GM23248 (cell line): ENCODE results near the gene MOK. TPM values are rescaled to one million over a fixed set of nuclear protein-coding genes. Genes with fewer than 3 reads are reported as not detected.

Experiments used
- DNase-seq: peaks from one replicate; pipeline ENCODE4 v3.0.0-alpha.2; 2015
- H2AFZ ChIP-seq: fragments of 200-600 bp; sonication (generic); 2 replicates; pipeline ENCODE4 v1.6.1; 2016; ENCODE audit warnings: antibody characterized with exemption
- H3F3A ChIP-seq: fragments of 200-600 bp; sonication (generic); 2 replicates; pipeline ENCODE4 v1.6.1; 2016; ENCODE audit warnings: mild to moderate bottlenecking, antibody characterized with exemption, mixed run types; ENCODE audit not compliant: insufficient read depth
- H3K27ac ChIP-seq: fragments of 200-600 bp; sonication (generic); 2 replicates; pipeline ENCODE4 v1.5.1; 2016; ENCODE audit warnings: mild to moderate bottlenecking
- H3K27me3 ChIP-seq: fragments of 200-600 bp; sonication (generic); replicated peaks from 2 replicates; pipeline ENCODE4 v1.6.1; 2016; ENCODE audit warnings: mild to moderate bottlenecking; ENCODE audit not compliant: insufficient read depth
- H3K36me3 ChIP-seq: fragments of 200-600 bp; sonication (generic); 2 replicates; pipeline ENCODE4 v1.6.1; 2016; ENCODE audit warnings: low read depth, mild to moderate bottlenecking
- H3K4me1 ChIP-seq: fragments of 200-600 bp; sonication (generic); 2 replicates; pipeline ENCODE4 v1.6.1; 2016; ENCODE audit warnings: mild to moderate bottlenecking; ENCODE audit not compliant: insufficient read depth
- H3K4me2 ChIP-seq: fragments of 200-600 bp; sonication (generic); one replicate; pipeline ENCODE4 v1.6.1; 2016; ENCODE audit warnings: mild to moderate bottlenecking; ENCODE audit not compliant: unreplicated experiment
- H3K4me3 ChIP-seq: fragments of 200-600 bp; sonication (generic); 2 replicates; pipeline ENCODE4 v1.5.1; 2016; ENCODE audit warnings: mild to moderate bottlenecking
- H3K79me2 ChIP-seq: fragments of 200-600 bp; sonication (generic); 2 replicates; pipeline ENCODE4 v1.6.1; 2016; ENCODE audit warnings: mild to moderate bottlenecking; ENCODE audit not compliant: insufficient read depth
- H3K9ac ChIP-seq: fragments of 200-600 bp; sonication (generic); 2 replicates; pipeline ENCODE4 v1.6.1; 2016; ENCODE audit warnings: mild to moderate bottlenecking
- H3K9me2 ChIP-seq: fragments of 200-600 bp; sonication (generic); 2 replicates; pipeline ENCODE4 v1.6.1; 2016; ENCODE audit warnings: mixed run types, mild to moderate bottlenecking, moderate library complexity; ENCODE audit not compliant: insufficient read depth
- H3K9me3 ChIP-seq: fragments of 200-600 bp; sonication (generic); one replicate; pipeline ENCODE4 v1.6.1; 2017; ENCODE audit warnings: low read depth
- H4K20me1 ChIP-seq: fragments of 200-600 bp; sonication (generic); 2 replicates; pipeline ENCODE4 v1.6.0; 2016; ENCODE audit not compliant: insufficient read depth
- EZH2 ChIP-seq: fragments of 200-600 bp; sonication (generic); IDR thresholded peaks from 2 replicates; pipeline ENCODE4 v1.6.1; 2018; ENCODE audit warnings: antibody characterized with exemption, mild to moderate bottlenecking; ENCODE audit not compliant: insufficient read depth, poor library complexity, severe bottlenecking
- EZH2phosphoT487 ChIP-seq: fragments of 200-600 bp; sonication (generic); IDR thresholded peaks from 2 replicates; pipeline ENCODE4 v1.6.1; 2018; ENCODE audit warnings: antibody characterized with exemption, moderate library complexity, mild to moderate bottlenecking, low read depth; ENCODE audit not compliant: insufficient read depth
- WGBS, 2 experiments: methylation state at CpG; one replicate each; pipeline ENCODE4 v1.1.6; 2015 to 2017; ENCODE audit warnings: low lambda C conversion rate in 2 of 2, low coverage in 1 of 2; ENCODE audit errors: missing lambda C conversion rate in 2 of 2; 5-methylcytosine and 5-hydroxymethylcytosine counted together
- in situ Hi-C: fragments of 300-500 bp; cut with MboI; formaldehyde crosslinking; loops from 2 replicates; pipeline ENCODE4 v1.15.0; 2020
- polyA plus RNA-seq: library from polyadenylated mRNA; unstranded; fragments of >200 nt; fragmentation: Nextera tagmentation; extraction: Ambion mirVana; gene quantifications from 2 replicates; pipeline ENCODE4 v1.2.1, GENCODE V29; 2016
- total RNA-seq: library from RNA; depleted of rRNA; stranded (reverse); fragments of >200 nt; shearing (Covaris generic); gene quantifications from 2 replicates; pipeline ENCODE4 v1.2.3, GENCODE V29; 2014

The MOK gene
- total and polyA plus RNA-seq, 2 experiments from 2014 or later, result 34.9 to 67.9 TPM

DNA sequence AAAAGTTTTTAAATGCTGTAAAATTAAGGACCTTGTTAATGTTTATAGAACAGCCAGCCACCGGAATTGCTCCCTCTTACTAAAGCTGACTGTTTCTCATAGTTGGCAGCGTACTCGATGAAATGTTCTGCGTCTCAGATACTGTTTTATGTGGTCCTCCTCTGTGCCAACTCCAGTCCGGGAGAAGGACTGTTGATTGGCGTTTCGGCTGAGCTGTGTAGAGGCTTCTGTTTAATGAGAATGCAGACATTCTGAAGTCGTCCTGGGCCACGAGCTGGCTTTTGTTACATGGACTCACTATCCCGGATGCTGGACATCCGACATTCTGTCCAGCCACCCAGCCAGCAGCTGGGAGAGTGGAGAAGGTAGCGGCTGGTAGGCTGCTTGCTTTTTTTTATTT is 89.9 kb downstream of the MOK start:
- H3K9ac ChIP-seq, result peak overlapping the region; percentile 56
- H3F3A ChIP-seq, result peaks cover 23% of the 10 kb centered on the region
- H3K27ac ChIP-seq, result peak overlapping the region; percentile 54
- H3K9me3 ChIP-seq, result no peaks in the 10 kb centered on the region
- in situ Hi-C loops, result no loop called here
- peaks cover 8% of the 10 kb centered on the region; the same call in 1 of the 2 replicates for H3K36me3 ChIP-seq
- H3K79me2 ChIP-seq, result peaks cover 93% of the 10 kb centered on the region
- H4K20me1 ChIP-seq, result no peaks in the 10 kb centered on the region
- H3K4me3 ChIP-seq, result 0 out of 2 replicates have a peak overlapping the region, but pooled peaks have one; percentile 8
- no peak overlapping the region for H2AFZ ChIP-seq
- 30 to 33% methylated on average over 12 of the region's 12 CpGs for WGBS, 2 experiments
- no peaks in the 10 kb centered on the region for H3K9me2 ChIP-seq
- peak overlapping the region; percentile 34 for H3K4me2 ChIP-seq
- H3K27me3 ChIP-seq, result no peaks in the 10 kb centered on the region
- H3K4me1 ChIP-seq, result peaks cover 15% of the 10 kb centered on the region
- peak; percentile 88 for DNase-seq
- TF ChIP-seq EZH2 (no peak), EZH2phosphoT487 (no peak)

- in situ Hi-C loops, result no loop called here
- Histone ChIP-seq H3K9ac (peak overlapping the region; percentile 56; the same call in 1 of the 2 replicates), H3K27me3 (no peaks in the 10 kb centered on the region), H4K20me1 (no peaks in the 10 kb centered on the region), H3K4me2 (no peak overlapping the region), H3K79me2 (peaks cover 92% of the 10 kb centered on the region), H2AFZ (no peak overlapping the region), H3F3A (peaks cover 23% of the 10 kb centered on the region), H3K4me1 (peaks cover 15% of the 10 kb centered on the region), H3K27ac (peak overlapping the region; percentile 54), H3K4me3 (no peak overlapping the region), H3K36me3 (peaks cover 17% of the 10 kb centered on the region), H3K9me3 (no peaks in the 10 kb centered on the region), H3K9me2 (no peaks in the 10 kb centered on the region)
- no peak for DNase-seq
- WGBS, 2 experiments, result 95 to 96% methylated on average over 16 to 25 of the region's 25 CpGs
- no peak for TF ChIP-seq EZH2
- no peak for TF ChIP-seq EZH2phosphoT487
These were observed 90.8 kb downstream of the MOK start for GRCh38 chr14:102213984-102214658.

DNA sequence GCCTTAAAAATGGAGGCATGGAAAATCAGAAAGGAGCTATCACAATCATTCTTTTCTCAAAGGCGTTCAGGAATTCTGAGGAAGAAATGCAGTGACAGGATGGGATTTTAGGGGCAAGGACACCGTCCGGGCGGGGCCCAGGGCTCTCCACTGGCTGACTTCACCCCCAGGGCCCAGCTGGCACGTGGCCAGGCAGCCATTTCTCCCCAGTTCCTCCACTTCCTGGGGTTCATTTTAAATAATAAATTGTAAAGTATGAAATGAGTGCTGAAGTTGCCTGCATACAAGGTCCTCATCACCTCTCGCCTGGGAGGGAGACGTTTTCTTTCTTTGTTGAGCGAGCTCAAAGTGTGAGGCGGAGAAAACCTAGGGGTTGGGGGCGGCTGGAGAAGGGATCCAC is 91.5 kb downstream of the MOK start:
- WGBS, 2 experiments, result 77 to 86% methylated on average over 10 of the region's 10 CpGs
- in situ Hi-C loops, result no loop called here
- H4K20me1 ChIP-seq, result no peaks in the 10 kb centered on the region

GRCh38 chr14:102212845-102213244 is 92.1 kb downstream of the MOK start:
- Histone ChIP-seq H3K4me2 (no peak overlapping the region), H2AFZ (no peak overlapping the region), H3K79me2 (peaks cover 93% of the 10 kb centered on the region), H3K9me3 (no peaks in the 10 kb centered on the region), H3F3A (peaks cover 23% of the 10 kb centered on the region), H3K9ac (no peak overlapping the region), H3K27me3 (no peaks in the 10 kb centered on the region), H3K4me1 (peaks cover 15% of the 10 kb centered on the region), H3K9me2 (no peaks in the 10 kb centered on the region), H3K27ac (no peak overlapping the region), H3K36me3 (peaks cover 17% of the 10 kb centered on the region), H4K20me1 (no peaks in the 10 kb centered on the region), H3K4me3 (no peak overlapping the region)
- DNase-seq, result no peak
- 97 to 98% methylated on average over 10 of the region's 10 CpGs for WGBS, 2 experiments
- in situ Hi-C loops, result no loop called here
- TF ChIP-seq EZH2 (no peak), EZH2phosphoT487 (no peak)

More for the DNA sequence above, 91.5 kb downstream of the MOK start:
- peaks cover 17% of the 10 kb centered on the region for H3K36me3 ChIP-seq
- no peaks in the 10 kb centered on the region for H3K9me2 ChIP-seq
- H3K4me1 ChIP-seq, result peaks cover 15% of the 10 kb centered on the region
- H3K9ac ChIP-seq, result no peak overlapping the region
- peaks cover 93% of the 10 kb centered on the region for H3K79me2 ChIP-seq
- no peak overlapping the region for H3K4me2 ChIP-seq
- H2AFZ ChIP-seq, result no peak overlapping the region
- no peaks in the 10 kb centered on the region for H3K9me3 ChIP-seq
- no peak overlapping the region for H3K27ac ChIP-seq
- no peak overlapping the region for H3K4me3 ChIP-seq
- TF ChIP-seq EZH2, result no peak
- H3K27me3 ChIP-seq, result no peaks in the 10 kb centered on the region
- peaks cover 23% of the 10 kb centered on the region for H3F3A ChIP-seq
- no peak for DNase-seq

DNA sequence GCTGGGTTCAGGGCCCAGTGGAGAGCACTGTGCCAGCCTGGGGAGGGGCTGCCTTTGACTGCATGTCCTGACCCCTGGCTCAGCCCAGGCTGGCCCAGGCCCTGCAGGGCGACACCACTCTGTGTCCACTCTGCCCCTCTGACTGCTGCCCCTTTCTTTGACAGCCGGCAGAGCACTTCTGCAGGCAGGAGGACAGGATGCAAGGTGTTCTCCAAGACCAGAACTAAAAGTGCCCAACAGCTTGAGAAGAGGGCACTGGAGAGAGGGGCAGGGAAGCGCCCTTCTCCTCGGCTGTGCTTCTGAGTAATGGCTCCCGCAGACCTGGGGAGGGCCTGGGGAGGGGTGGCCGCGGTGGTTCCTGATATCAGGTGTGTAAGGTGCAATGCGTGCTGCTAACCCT is 92.6 kb downstream of the MOK start:
- no peak for DNase-seq
- Histone ChIP-seq H3K4me2 (no peak overlapping the region), H3K36me3 (peaks cover 17% of the 10 kb centered on the region), H3K27ac (no peak overlapping the region), H3K9me3 (no peaks in the 10 kb centered on the region), H3K9me2 (no peaks in the 10 kb centered on the region), H3K27me3 (no peaks in the 10 kb centered on the region), H4K20me1 (no peaks in the 10 kb centered on the region), H3K4me1 (peaks cover 15% of the 10 kb centered on the region), H3K9ac (no peak overlapping the region), H3K79me2 (peaks cover 93% of the 10 kb centered on the region), H3F3A (peaks cover 23% of the 10 kb centered on the region), H3K4me3 (no peak overlapping the region), H2AFZ (no peak overlapping the region)
- TF ChIP-seq EZH2phosphoT487 (no peak), EZH2 (no peak)
- 94 to 97% methylated on average over 8 of the region's 8 CpGs for WGBS, 2 experiments
- in situ Hi-C loops, result no loop called here
